Muscle of leg (tissue), 11 donors: ENCODE data around the gene MAP4. TPM values are rescaled to one million over a fixed set of nuclear protein-coding genes. Genes with fewer than 3 reads are reported as not detected.

Source experiments
- DNase-seq: peaks from one replicate; pipeline ENCODE4 v3.0.0; 2013
- H3K27ac ChIP-seq: one replicate; pipeline ENCODE4 v1.5.1; 2013; ENCODE audit warnings: mild to moderate bottlenecking, low read length, control low read depth
- H3K27me3 ChIP-seq: one replicate; pipeline ENCODE4 v1.6.1; 2013; ENCODE audit warnings: low read length; ENCODE audit not compliant: control insufficient read depth, insufficient read depth
- H3K36me3 ChIP-seq: one replicate; pipeline ENCODE4 v1.6.1; 2013; ENCODE audit warnings: low read length; ENCODE audit not compliant: control insufficient read depth, insufficient read depth
- H3K4me1 ChIP-seq: one replicate; pipeline ENCODE4 v1.6.1; 2013; ENCODE audit warnings: low read length; ENCODE audit not compliant: control insufficient read depth, insufficient read depth
- H3K4me3 ChIP-seq: one replicate; pipeline ENCODE4 v1.5.1; 2013; ENCODE audit warnings: low read length, control low read depth
- H3K9me3 ChIP-seq: replicated peaks from 2 replicates; pipeline ENCODE4 v1.6.1; 2013; ENCODE audit warnings: low read depth, low read length; ENCODE audit not compliant: control insufficient read depth
- WGBS: methylation state at CpG from one replicate; pipeline ENCODE4 v1.1.5; 2013; ENCODE audit warnings: missing lambda C conversion rate; ENCODE audit not compliant: insufficient coverage; 5-methylcytosine and 5-hydroxymethylcytosine counted together
- polyA plus RNA-seq, 8 donors: library from polyadenylated mRNA; unstranded; fragments of 120-200 nt; gene quantifications; one replicate each; pipeline versions ENCODE4 v1.2.1 to v1.2.3, GENCODE V29; 2013; ENCODE audit warnings: inconsistent platforms in 1 of 8, low replicate concordance in 1 of 8; ENCODE audit not compliant: insufficient read length in 8 of 8, insufficient read depth in 1 of 8
- total RNA-seq: library from RNA; stranded (reverse); fragments of 120-200 nt; gene quantifications from one replicate; pipeline ENCODE4 v1.2.4, GENCODE V29; 2013

MAP4 gene
- total and polyA plus RNA-seq, 9 donors: 189 to 352 (median 303) TPM

GRCh38 chr3:47908744-47909143 is 107.5 kb downstream of the MAP4 start:
- H3K27me3 ChIP-seq: no peaks in the 10 kb centered on the region
- H3K4me1 ChIP-seq: no peaks in the 10 kb centered on the region
- H3K27ac ChIP-seq: no peak overlapping the region
- no CpG with 5 or more reads among the region's 4 CpGs for WGBS
- DNase-seq: no peak
- H3K4me3 ChIP-seq: no peak overlapping the region
- H3K9me3 ChIP-seq: no peaks in the 10 kb centered on the region
- H3K36me3 ChIP-seq: peaks cover 46% of the 10 kb centered on the region

- no peaks in the 10 kb centered on the region for H3K9me3 ChIP-seq
- H3K27me3 ChIP-seq: no peaks in the 10 kb centered on the region
- peaks cover 48% of the 10 kb centered on the region for H3K36me3 ChIP-seq
- H3K4me1 ChIP-seq: no peaks in the 10 kb centered on the region
- no peak overlapping the region for H3K27ac ChIP-seq
- H3K4me3 ChIP-seq: no peak overlapping the region
- DNase-seq: no peak
Observed at GRCh38 chr3:47907784-47908183, 108.4 kb downstream of the MAP4 start.

- no peak overlapping the region for H3K27ac ChIP-seq
- no peak overlapping the region for H3K4me3 ChIP-seq
- no peaks in the 10 kb centered on the region for H3K27me3 ChIP-seq
- no peak for DNase-seq
- no peaks in the 10 kb centered on the region for H3K4me1 ChIP-seq
- peaks cover 32% of the 10 kb centered on the region for H3K36me3 ChIP-seq
- H3K9me3 ChIP-seq: no peaks in the 10 kb centered on the region
Observed at GRCh38 chr3:47902746-47903145, 113.5 kb downstream of the MAP4 start.

- no peak overlapping the region for H3K4me3 ChIP-seq
- no peak overlapping the region for H3K27ac ChIP-seq
- WGBS: 90% methylated on average over 4 of the region's 7 CpGs
- H3K36me3 ChIP-seq: peaks cover 38% of the 10 kb centered on the region
- no peak for DNase-seq
- H3K4me1 ChIP-seq: no peaks in the 10 kb centered on the region
- no peaks in the 10 kb centered on the region for H3K9me3 ChIP-seq
- no peaks in the 10 kb centered on the region for H3K27me3 ChIP-seq
Observed at GRCh38 chr3:47901280-47901833, 114.9 kb downstream of the MAP4 start.

GRCh38 chr3:47899495-47900108 is 116.6 kb downstream of the MAP4 start:
- Histone ChIP-seq H3K27me3 (no peaks in the 10 kb centered on the region), H3K4me3 (no peak overlapping the region), H3K9me3 (no peaks in the 10 kb centered on the region), H3K36me3 (peaks cover 43% of the 10 kb centered on the region), H3K4me1 (no peaks in the 10 kb centered on the region), H3K27ac (no peak overlapping the region)
- no peak for DNase-seq
- WGBS: no CpG with 5 or more reads among the region's 3 CpGs

- WGBS: 94% methylated on average over 2 of the region's 3 CpGs
- peaks cover 47% of the 10 kb centered on the region for H3K36me3 ChIP-seq
- no peak overlapping the region for H3K27ac ChIP-seq
- H3K27me3 ChIP-seq: no peaks in the 10 kb centered on the region
- no peaks in the 10 kb centered on the region for H3K4me1 ChIP-seq
- DNase-seq: no peak
- no peak overlapping the region for H3K4me3 ChIP-seq
- no peaks in the 10 kb centered on the region for H3K9me3 ChIP-seq
Observed at GRCh38 chr3:47897954-47898353, 118.3 kb downstream of the MAP4 start.

- Histone ChIP-seq H3K4me1 (peaks cover 2% of the 10 kb centered on the region), H3K27ac (no peak overlapping the region), H3K36me3 (peaks cover 52% of the 10 kb centered on the region), H3K4me3 (no peak overlapping the region), H3K9me3 (no peaks in the 10 kb centered on the region), H3K27me3 (no peaks in the 10 kb centered on the region)
- DNase-seq: no peak
- WGBS: no CpG with 5 or more reads among the region's 3 CpGs
Observed at GRCh38 chr3:47896736-47897135, 119.5 kb downstream of the MAP4 start.

- peaks cover 16% of the 10 kb centered on the region for H3K4me1 ChIP-seq
- H3K4me3 ChIP-seq: no peak overlapping the region
- no peak overlapping the region for H3K27ac ChIP-seq
- no CpG with 5 or more reads among the region's 3 CpGs for WGBS
- H3K27me3 ChIP-seq: no peaks in the 10 kb centered on the region
- no peak for DNase-seq
- H3K9me3 ChIP-seq: no peaks in the 10 kb centered on the region
- H3K36me3 ChIP-seq: peaks cover 59% of the 10 kb centered on the region
Observed at GRCh38 chr3:47895241-47895640, 121.0 kb downstream of the MAP4 start.

GRCh38 chr3:47892286-47893040 is 123.8 kb downstream of the MAP4 start:
- Histone ChIP-seq H3K36me3 (peaks cover 52% of the 10 kb centered on the region), H3K4me1 (peaks cover 16% of the 10 kb centered on the region), H3K27me3 (no peaks in the 10 kb centered on the region), H3K9me3 (no peaks in the 10 kb centered on the region), H3K4me3 (no peak overlapping the region), H3K27ac (no peak overlapping the region)
- 80% methylated on average over 11 of the region's 15 CpGs for WGBS
- DNase-seq: no peak

GRCh38 chr3:47891613-47892005 is 124.6 kb downstream of the MAP4 start:
- Histone ChIP-seq H3K36me3 (peaks cover 45% of the 10 kb centered on the region), H3K4me3 (no peak overlapping the region), H3K27me3 (no peaks in the 10 kb centered on the region), H3K27ac (peak overlapping the region; percentile 67), H3K4me1 (peaks cover 16% of the 10 kb centered on the region), H3K9me3 (no peaks in the 10 kb centered on the region)
- DNase-seq: no peak
- no CpG with 5 or more reads among the region's 3 CpGs for WGBS
